Peyer's patch (tissue), 4 donors: ENCODE measurements around the gene LRRC17.

Source experiments
- POLR2A ChIP-seq, 2 donors: fragments of 450-650 bp; IDR thresholded peaks; one replicate each; pipeline ENCODE4 v1.5.1; 2017; ENCODE audit warnings: antibody characterized with exemption in 2 of 2, mild to moderate bottlenecking in 2 of 2, moderate library complexity in 2 of 2
- TF ChIP-seq, protein P1 (sequence below), 6 experiments: fragments of 450-650 bp in 4 of 6; fragments of 200-600 bp in 2 of 6; sonication (generic) in 1 of 6; IDR thresholded peaks; one replicate each; pipeline ENCODE4 v1.5.1; 2017 to 2019; ENCODE audit warnings: antibody characterized with exemption in 6 of 6, mild to moderate bottlenecking in 3 of 6, moderate library complexity in 1 of 6

DNA sequence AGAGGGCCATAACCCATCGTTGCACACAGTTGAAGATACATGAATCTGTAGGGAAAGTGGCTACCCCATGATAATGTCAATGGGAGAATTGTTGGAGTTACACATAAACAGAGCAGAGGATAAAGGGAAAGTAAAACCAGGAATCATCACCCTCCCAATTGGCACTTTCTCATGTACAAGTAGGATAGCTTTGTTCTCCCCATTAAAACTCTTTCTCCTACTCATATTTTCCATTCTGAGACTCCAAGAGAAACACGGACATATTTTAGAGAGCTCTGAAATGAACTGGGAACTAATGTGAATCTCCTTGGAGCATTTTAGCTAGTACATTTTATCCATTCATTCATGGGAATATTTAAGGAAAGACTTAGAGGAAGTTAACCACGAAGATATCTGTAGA, 17.2 kb upstream of the LRRC17 start:
- TF ChIP-seq, protein P1, sequence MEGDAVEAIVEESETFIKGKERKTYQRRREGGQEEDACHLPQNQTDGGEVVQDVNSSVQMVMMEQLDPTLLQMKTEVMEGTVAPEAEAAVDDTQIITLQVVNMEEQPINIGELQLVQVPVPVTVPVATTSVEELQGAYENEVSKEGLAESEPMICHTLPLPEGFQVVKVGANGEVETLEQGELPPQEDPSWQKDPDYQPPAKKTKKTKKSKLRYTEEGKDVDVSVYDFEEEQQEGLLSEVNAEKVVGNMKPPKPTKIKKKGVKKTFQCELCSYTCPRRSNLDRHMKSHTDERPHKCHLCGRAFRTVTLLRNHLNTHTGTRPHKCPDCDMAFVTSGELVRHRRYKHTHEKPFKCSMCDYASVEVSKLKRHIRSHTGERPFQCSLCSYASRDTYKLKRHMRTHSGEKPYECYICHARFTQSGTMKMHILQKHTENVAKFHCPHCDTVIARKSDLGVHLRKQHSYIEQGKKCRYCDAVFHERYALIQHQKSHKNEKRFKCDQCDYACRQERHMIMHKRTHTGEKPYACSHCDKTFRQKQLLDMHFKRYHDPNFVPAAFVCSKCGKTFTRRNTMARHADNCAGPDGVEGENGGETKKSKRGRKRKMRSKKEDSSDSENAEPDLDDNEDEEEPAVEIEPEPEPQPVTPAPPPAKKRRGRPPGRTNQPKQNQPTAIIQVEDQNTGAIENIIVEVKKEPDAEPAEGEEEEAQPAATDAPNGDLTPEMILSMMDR (IDR thresholded peaks at IDR 0.05): no peak
- no peak for TF ChIP-seq POLR2A (IDR thresholded peaks at IDR 0.05)
